HCT116 (cell line): ENCODE data around the gene SKIC3. TPM values are rescaled to one million over a fixed set of nuclear protein-coding genes. Genes with fewer than 3 reads are reported as not detected.

Experiments
- ATAC-seq: fragments of 200-7000 bp; cut with Tn5 transposase; 2 replicates; pipeline ENCODE4 v1.9.1; 2020; ENCODE audit warnings: mild to moderate bottlenecking, moderate library complexity
- BruUV-seq: library from RNA; stranded (reverse); fragments of 400-500 nt; replicated peaks from 2 replicates; lab custom pipeline; 2021; lab: Mats Ljungman, UMichigan
- CTCF ChIA-PET: fragments of 300-600 bp; sonication (Branson Sonifier 250); formaldehyde crosslinking; loops from one replicate; lab custom pipeline; 2021; ENCODE audit warnings: antibody characterized with exemption; lab: Charles Lee
- POLR2A ChIA-PET: fragments of 300-600, 350-600 bp; sonication (Branson Sonifier 250); formaldehyde crosslinking; loops from one replicate; lab custom pipeline; 2021; ENCODE audit warnings: antibody characterized with exemption; lab: Charles Lee
- RAD21 ChIA-PET, 2 experiments: fragments of 300-600 bp; sonication (Branson Sonifier 250); formaldehyde crosslinking; loops; one replicate each; lab custom pipeline; 2023; ENCODE audit warnings: low total read pairs in 2 of 2; ENCODE audit not compliant: uncharacterized antibody in 2 of 2, unreplicated experiment in 2 of 2, low non-redundant PET in 1 of 2; lab: Charles Lee
- DNase-seq: peaks from one replicate; pipeline ENCODE4 v3.0.0-alpha.2; 2010; ENCODE audit warnings: low read depth, low spot score
- H2AFZ ChIP-seq: fragments of 200-600 bp; shearing (Covaris generic), sonication (generic); 2 replicates; pipeline ENCODE4 v1.6.1; 2017; ENCODE audit warnings: low read depth, mixed run types, mixed read lengths, antibody characterized with exemption, low read length; ENCODE audit not compliant: poor library complexity, severe bottlenecking
- H3K27ac ChIP-seq: 2 replicates; pipeline ENCODE4 v1.5.1; 2012; ENCODE audit warnings: low read depth, low read length
- H3K27me3 ChIP-seq: fragments of 200-600 bp; sonication (generic); 2 replicates; pipeline ENCODE4 v1.6.1; 2016; ENCODE audit warnings: mixed run types, low read length, mixed read lengths; ENCODE audit not compliant: insufficient read depth
- H3K36me3 ChIP-seq, 2 experiments: fragments of 200-500 bp in 1 of 2; fragments of 200-600 bp in 1 of 2; sonication (Bioruptor generic) in 1 of 2; sonication (generic) in 1 of 2; 2 replicates each; pipeline versions ENCODE4 v1.5.1 to v1.6.1; 2014 to 2016; ENCODE audit warnings: low read length in 2 of 2, inconsistent platforms in 1 of 2, mixed read lengths in 1 of 2, mixed run types in 1 of 2; ENCODE audit not compliant: insufficient read depth in 2 of 2, control insufficient read depth in 1 of 2
- H3K4me1 ChIP-seq, 2 experiments: fragments of 200-600 bp in 1 of 2; sonication (generic) in 1 of 2; 2 replicates each; pipeline versions ENCODE4 v1.5.1 to v1.6.1; 2012 to 2017; ENCODE audit warnings: low read length in 2 of 2, inconsistent platforms in 1 of 2, mild to moderate bottlenecking in 1 of 2, mixed read lengths in 1 of 2, mixed run types in 1 of 2, moderate library complexity in 1 of 2; ENCODE audit not compliant: insufficient read depth in 2 of 2, control insufficient read depth in 1 of 2
- H3K4me2 ChIP-seq: fragments of 200-600 bp; sonication (generic); 2 replicates; pipeline ENCODE4 v1.6.1; 2017; ENCODE audit warnings: mixed run types, low read length, mixed read lengths
- H3K4me3 ChIP-seq, 2 experiments: fragments of 200-600 bp in 1 of 2; sonication (generic) in 1 of 2; replicated peaks in 1 of 2; 2 replicates each; pipeline ENCODE4 v1.5.1; 2011 to 2016; ENCODE audit warnings: low read length in 2 of 2, control low read depth in 1 of 2, low read depth in 1 of 2, mild to moderate bottlenecking in 1 of 2, mixed read lengths in 1 of 2, mixed run types in 1 of 2
- H3K79me2 ChIP-seq: fragments of 200-600 bp; sonication (generic); 2 replicates; pipeline ENCODE4 v1.6.1; 2017; ENCODE audit warnings: mild to moderate bottlenecking, mixed run types, low read length, moderate library complexity, mixed read lengths; ENCODE audit not compliant: insufficient read depth
- H3K9ac ChIP-seq: fragments of 200-600 bp; sonication (generic); 2 replicates; pipeline ENCODE4 v1.6.1; 2016; ENCODE audit warnings: low read length, mixed read lengths
- H3K9me2 ChIP-seq: fragments of 200-600 bp; sonication (generic), shearing (Covaris generic); 2 replicates; pipeline ENCODE4 v1.6.1; 2017; ENCODE audit warnings: mixed run types, mild to moderate bottlenecking, moderate library complexity; ENCODE audit not compliant: insufficient read depth
- H3K9me3 ChIP-seq, 2 experiments: fragments of 200-500 bp in 1 of 2; fragments of 200-600 bp in 1 of 2; sonication (Bioruptor generic) in 1 of 2; sonication (generic) in 1 of 2; 2 replicates each; pipeline ENCODE4 v1.6.1; 2014 to 2017; ENCODE audit warnings: low read length in 2 of 2, mixed read lengths in 2 of 2, inconsistent platforms in 1 of 2, low read depth in 1 of 2, mild to moderate bottlenecking in 1 of 2, mixed run types in 1 of 2, moderate library complexity in 1 of 2; ENCODE audit not compliant: control insufficient read depth in 1 of 2, insufficient read depth in 1 of 2
- H4K20me1 ChIP-seq: fragments of 200-600 bp; sonication (generic), shearing (Covaris generic); 2 replicates; pipeline ENCODE4 v1.6.1; 2017; ENCODE audit warnings: mixed run types, mild to moderate bottlenecking, moderate library complexity; ENCODE audit not compliant: insufficient read depth
- CBX3 ChIP-seq: IDR thresholded peaks from 2 replicates; pipeline ENCODE4 v1.6.1; 2012; ENCODE audit warnings: low read depth
- CEBPB ChIP-seq: IDR thresholded peaks from 2 replicates; pipeline ENCODE4 v1.6.1; 2012; ENCODE audit warnings: low read depth
- EGR1 ChIP-seq: IDR thresholded peaks from 2 replicates; pipeline ENCODE4 v1.6.1; 2012; ENCODE audit warnings: low read depth
- ELF1 ChIP-seq: IDR thresholded peaks from 2 replicates; pipeline ENCODE4 v1.6.1; 2012; ENCODE audit warnings: low read depth, borderline replicate concordance
- FOSL1 ChIP-seq: IDR thresholded peaks from 2 replicates; pipeline ENCODE4 v1.6.1; 2012; ENCODE audit warnings: low read depth
- JUND ChIP-seq: IDR thresholded peaks from 2 replicates; pipeline ENCODE4 v1.6.1; 2012
- MAX ChIP-seq: IDR thresholded peaks from 2 replicates; pipeline ENCODE4 v1.6.1; 2012
- POLR2A ChIP-seq: IDR thresholded peaks from 2 replicates; pipeline ENCODE4 v1.7.0; 2011; ENCODE audit warnings: borderline replicate concordance; ENCODE audit not compliant: insufficient read depth, insufficient read length; ENCODE audit errors: extremely low read depth
- POLR2AphosphoS5 ChIP-seq: IDR thresholded peaks from 2 replicates; pipeline ENCODE4 v1.6.1; 2011; ENCODE audit warnings: mild to moderate bottlenecking, low read depth, low read length, moderate library complexity
- SIN3A ChIP-seq: IDR thresholded peaks from 2 replicates; pipeline ENCODE4 v1.6.1; 2012; ENCODE audit warnings: low read depth
- TCF7L2 ChIP-seq: IDR thresholded peaks from 2 replicates; pipeline ENCODE4 v1.7.0; 2011; ENCODE audit warnings: borderline replicate concordance, inconsistent platforms; ENCODE audit not compliant: insufficient read depth, insufficient read length; ENCODE audit errors: extremely low read depth
- YY1 ChIP-seq: IDR thresholded peaks from 2 replicates; pipeline ENCODE4 v1.6.1; 2011; ENCODE audit warnings: low read length, low read depth, moderate library complexity, mild to moderate bottlenecking; ENCODE audit not compliant: insufficient replicate concordance; ENCODE audit errors: extremely low read depth
- ZBTB33 ChIP-seq: IDR thresholded peaks from 2 replicates; pipeline ENCODE4 v1.6.1; 2011; ENCODE audit warnings: mild to moderate bottlenecking, low read length, moderate library complexity; ENCODE audit not compliant: insufficient replicate concordance; ENCODE audit errors: extremely low read depth
- ZFX ChIP-seq: fragments of 450-650 bp; IDR thresholded peaks from 2 replicates; pipeline ENCODE4 v1.6.1; 2017
- ZNF274 ChIP-seq: fragments of 200-500 bp; sonication (Bioruptor generic); IDR thresholded peaks from 2 replicates; pipeline ENCODE4 v1.6.1; 2014; ENCODE audit warnings: mild to moderate bottlenecking, low read depth, low read length, inconsistent platforms
- intact Hi-C: fragments of 100-400 bp; cut with micrococcal nuclease; formaldehyde crosslinking; loops from 2 replicates; pipeline ENCODE4 v1.10.0; 2022
- total RNA-seq: library from RNA; stranded (reverse); gene quantifications from one replicate; pipeline ENCODE4 v1.2.1, GENCODE V29; 2021; ENCODE audit not compliant: unreplicated experiment
- TF ChIP-seq, protein P1 (sequence below): IDR thresholded peaks from 2 replicates; pipeline ENCODE4 v1.6.1; 2012; ENCODE audit warnings: low read depth

The SKIC3 gene
- total RNA-seq, 1 experiment from 2014 or later = 35.1 TPM

DNA sequence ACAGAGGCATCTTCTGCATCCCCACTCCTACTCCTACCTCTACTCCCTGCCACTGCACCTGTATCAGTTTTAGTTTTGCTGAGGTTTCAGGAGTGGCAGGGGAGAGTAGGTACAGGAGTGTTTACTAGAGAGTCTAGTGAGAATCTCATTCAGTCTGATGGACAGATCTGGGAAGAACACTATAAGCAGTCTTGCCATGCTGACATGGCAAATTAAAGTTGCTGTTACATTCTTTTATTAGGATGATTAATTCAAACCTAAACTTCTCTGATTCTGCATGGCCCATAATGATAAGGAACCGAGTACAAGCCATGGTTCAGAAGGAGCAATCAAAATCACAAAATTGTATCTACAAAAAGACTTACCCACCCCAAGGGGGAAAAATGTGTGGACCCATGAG lies 7.5 kb upstream of the SKIC3 start:
- no peaks in the 10 kb centered on the region for H3K9me3 ChIP-seq
- peaks cover 0 to 1% of the 10 kb centered on the region in 2 experiments; a peak in 1 of 4 replicates for H3K36me3 ChIP-seq
- ChIA-PET POLR2A (no interaction called here), CTCF (no interaction called here), RAD21 (no interaction called here)
- no peaks in the 10 kb centered on the region for H3K9me2 ChIP-seq
- intact Hi-C loops = no loop called here
- DNase-seq = no peak
- H3K4me1 ChIP-seq = no peaks in the 10 kb centered on the region
- H3K27me3 ChIP-seq = no peaks in the 10 kb centered on the region
- ATAC-seq = no peak
- no TSS peak for BruUV-seq
- no peaks in the 10 kb centered on the region for H3K79me2 ChIP-seq
- H3K4me2 ChIP-seq = no peak overlapping the region
- no peaks in the 10 kb centered on the region for H4K20me1 ChIP-seq
- TF ChIP-seq POLR2AphosphoS5 (no peak), ELF1 (no peak), CBX3 (no peak), ZNF274 (no peak), SIN3A (no peak), YY1 (no peak), POLR2A (no peak), ZFX (no peak), FOSL1 (no peak), TCF7L2 (no peak), CEBPB (no peak), JUND (no peak), ZBTB33 (no peak), MAX (no peak), EGR1 (no peak)
- TF ChIP-seq, protein P1, sequence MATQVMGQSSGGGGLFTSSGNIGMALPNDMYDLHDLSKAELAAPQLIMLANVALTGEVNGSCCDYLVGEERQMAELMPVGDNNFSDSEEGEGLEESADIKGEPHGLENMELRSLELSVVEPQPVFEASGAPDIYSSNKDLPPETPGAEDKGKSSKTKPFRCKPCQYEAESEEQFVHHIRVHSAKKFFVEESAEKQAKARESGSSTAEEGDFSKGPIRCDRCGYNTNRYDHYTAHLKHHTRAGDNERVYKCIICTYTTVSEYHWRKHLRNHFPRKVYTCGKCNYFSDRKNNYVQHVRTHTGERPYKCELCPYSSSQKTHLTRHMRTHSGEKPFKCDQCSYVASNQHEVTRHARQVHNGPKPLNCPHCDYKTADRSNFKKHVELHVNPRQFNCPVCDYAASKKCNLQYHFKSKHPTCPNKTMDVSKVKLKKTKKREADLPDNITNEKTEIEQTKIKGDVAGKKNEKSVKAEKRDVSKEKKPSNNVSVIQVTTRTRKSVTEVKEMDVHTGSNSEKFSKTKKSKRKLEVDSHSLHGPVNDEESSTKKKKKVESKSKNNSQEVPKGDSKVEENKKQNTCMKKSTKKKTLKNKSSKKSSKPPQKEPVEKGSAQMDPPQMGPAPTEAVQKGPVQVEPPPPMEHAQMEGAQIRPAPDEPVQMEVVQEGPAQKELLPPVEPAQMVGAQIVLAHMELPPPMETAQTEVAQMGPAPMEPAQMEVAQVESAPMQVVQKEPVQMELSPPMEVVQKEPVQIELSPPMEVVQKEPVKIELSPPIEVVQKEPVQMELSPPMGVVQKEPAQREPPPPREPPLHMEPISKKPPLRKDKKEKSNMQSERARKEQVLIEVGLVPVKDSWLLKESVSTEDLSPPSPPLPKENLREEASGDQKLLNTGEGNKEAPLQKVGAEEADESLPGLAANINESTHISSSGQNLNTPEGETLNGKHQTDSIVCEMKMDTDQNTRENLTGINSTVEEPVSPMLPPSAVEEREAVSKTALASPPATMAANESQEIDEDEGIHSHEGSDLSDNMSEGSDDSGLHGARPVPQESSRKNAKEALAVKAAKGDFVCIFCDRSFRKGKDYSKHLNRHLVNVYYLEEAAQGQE = no peak
- H3K4me3 ChIP-seq = no peak overlapping the region
- no peak overlapping the region for H3K9ac ChIP-seq
- no peak overlapping the region for H3K27ac ChIP-seq
- no peak overlapping the region for H2AFZ ChIP-seq
